GM18502 (cell line): ENCODE measurements around the gene TIAM2.
A peak's percentile ranks its signal among the peaks of the same experiment; 100 is the strongest.

Source experiments
- ATAC-seq: cut with Tn5 transposase; IDR thresholded peaks from one replicate; pipeline ENCODE4 v1.9.1; 2021; ENCODE audit warnings: mild to moderate bottlenecking; ENCODE audit not compliant: unreplicated experiment, poor library complexity

TIAM2 gene

DNA sequence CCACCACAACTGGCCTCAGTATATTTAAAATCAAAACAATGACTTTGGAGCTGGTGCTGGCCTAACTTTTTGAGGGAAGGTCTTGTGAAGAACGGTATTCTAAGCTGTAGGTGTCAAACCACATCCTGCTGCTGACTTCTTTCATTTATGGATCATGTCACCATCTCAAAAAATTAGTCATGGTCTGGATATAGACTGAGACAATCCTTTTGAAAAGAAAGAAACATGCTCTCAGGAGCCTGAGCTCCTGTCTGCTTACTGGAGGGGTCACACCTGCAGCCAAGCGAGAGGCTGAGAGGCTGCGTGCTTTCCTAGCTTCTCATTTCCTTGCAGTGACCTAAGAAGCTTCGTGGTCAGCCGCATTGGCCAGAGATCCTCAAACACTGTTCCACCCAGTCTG lies 55.2 kb downstream of the TIAM2 start:
- ATAC-seq: peak; percentile 96

DNA sequence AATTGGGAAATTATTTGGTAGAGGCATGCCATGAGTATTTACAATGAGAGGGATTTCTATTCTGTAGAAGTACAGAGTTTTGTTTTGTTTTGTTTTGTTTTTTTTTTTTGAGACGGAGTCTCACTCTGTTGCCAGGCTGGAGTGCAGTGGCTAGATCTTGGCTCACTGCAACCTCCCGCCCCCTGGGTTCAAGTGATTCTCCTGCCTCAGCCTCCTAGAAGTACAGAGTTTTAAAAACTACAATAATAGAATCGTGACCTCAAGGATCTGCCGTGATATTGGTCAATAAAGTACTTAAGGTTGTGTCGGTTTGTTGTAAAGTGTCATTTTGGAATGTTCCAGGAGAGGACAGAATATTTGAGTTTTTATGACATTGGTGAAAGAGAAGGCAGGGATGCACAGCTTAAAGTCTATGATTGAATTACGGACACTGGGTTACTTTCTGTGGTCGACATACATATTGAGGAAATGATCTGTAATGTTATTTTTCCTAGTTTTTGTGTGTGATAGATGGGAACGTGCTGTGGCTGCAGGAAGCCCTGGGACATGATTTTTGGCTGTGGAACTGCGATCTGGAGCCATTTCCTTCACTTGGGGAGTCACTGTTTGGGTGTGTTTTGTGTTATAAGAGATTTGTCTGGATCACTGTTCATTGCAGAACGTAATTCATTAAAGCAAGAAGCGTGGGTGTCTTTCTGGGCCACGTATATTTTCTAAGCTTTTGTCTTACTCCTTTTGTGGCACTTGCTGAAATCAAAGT lies 59.6 kb downstream of the TIAM2 start:
- ATAC-seq: no peak

DNA sequence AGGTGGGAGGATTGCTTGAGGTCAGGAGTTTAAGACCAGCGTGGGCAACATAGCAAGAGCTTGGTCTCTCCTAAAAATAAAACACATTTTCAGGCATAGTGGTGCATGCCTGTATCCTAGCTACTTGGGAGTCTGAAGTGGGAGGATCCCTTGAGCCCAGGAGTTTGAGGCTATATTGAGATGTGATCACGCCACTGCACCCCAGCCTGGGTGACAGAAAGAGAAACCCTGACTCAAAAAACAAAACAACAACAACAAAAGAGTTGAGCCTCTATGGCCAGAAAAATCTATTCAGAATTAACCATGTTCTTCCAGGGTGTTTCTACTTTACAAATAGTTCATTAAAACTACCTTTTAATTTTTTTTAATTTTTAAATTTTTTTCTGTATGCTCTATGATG lies 60.6 kb downstream of the TIAM2 start:
- no peak for ATAC-seq

DNA sequence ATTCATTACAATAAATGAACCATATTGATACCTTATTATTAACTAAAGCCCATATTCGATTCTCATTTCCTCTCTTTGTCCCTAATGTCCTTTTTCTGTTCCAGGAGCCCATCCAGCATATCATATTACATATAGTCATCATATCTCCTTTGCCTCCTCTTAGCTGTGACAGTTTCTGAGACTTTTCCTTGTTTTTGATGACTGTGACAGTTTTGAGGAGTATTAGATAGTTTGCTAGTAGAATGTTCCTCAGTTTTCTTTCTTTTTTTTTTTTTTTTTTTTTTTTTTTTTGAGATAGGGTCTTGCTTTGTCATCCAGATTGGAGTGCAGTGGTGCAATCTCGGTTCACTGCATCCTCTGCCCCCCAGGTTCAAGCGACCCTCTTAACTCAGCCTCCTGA lies 61.6 kb downstream of the TIAM2 start:
- ATAC-seq: no peak

DNA sequence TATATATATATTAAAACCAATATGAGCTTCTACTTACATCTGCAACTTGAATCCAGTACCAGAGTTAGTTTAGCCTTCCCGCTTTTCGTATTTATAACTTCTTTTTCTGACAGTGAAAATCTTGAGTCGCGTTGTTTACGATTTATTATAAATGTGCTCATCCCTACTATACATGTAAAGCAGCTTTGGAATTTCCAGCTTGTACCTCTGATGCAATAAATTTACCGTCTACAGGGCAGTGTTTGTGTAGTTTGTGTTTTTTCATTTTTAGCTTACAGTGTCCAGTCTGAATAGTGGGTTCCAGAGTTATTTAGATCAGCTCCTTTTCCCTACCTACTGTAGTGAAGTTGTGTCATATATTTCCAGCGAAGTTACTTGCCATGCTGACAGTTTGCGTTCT lies 66.3 kb downstream of the TIAM2 start:
- no peak for ATAC-seq

DNA sequence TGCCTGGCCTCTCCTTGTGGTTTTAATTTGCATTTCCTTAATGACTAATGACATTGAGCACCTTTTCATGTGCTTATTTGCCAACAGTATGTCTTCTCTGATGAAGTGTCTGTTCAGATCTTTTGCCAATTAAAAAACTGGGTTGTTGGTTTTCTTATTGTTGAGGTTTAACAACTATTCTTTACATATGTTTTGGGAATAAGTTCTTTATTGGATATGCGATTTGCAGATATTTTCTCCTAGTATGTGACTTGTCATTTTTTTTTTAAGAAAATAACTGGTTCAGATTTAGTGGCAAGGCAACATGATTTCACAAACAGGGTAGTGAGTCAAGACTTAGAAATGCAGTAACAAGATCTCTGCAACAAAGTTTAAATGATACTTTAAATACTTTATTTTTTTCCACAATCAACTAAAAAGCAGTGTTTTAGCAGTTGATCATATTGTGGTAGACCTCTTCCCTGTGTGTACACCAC lies 67.8 kb downstream of the TIAM2 start:
- ATAC-seq: no peak

DNA sequence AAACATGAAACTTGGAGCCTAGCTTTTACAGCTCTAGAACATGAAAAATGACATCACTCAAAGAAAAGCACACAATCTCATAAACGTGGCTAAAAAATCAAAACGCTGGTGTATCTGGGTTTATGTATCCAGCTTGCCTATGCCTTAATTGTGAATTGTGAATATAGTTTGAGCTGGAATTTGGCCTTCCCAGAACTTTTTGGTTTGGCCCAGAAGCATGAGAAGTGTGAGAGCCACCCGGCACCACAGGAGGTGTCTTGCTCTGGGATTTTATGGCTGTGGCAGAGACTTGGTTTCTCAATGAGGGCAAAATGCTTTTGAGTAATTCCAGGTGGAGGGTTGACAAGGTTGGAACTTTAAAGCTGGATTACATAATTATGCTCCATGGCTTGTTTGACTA lies 69.2 kb downstream of the TIAM2 start:
- ATAC-seq: no peak

DNA sequence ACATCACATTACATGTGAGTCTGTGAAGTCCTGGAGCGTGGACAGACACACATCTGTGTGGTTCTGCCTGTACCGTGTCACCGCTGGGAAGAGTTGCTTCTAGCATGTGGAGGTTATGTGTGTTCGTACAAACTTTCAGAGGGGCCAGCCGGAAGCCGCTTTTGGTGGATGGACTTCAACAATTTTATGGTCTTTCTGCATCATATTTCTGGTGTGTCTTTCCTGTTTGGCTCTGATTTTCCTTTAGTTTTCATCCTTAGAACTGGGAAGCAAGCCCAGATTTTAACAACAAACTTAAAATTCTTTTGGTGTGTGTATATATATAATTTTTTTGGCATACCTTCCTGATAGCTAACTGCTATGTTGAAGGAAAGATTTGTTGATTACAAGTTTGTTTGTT lies 71.2 kb downstream of the TIAM2 start:
- ATAC-seq: no peak

DNA sequence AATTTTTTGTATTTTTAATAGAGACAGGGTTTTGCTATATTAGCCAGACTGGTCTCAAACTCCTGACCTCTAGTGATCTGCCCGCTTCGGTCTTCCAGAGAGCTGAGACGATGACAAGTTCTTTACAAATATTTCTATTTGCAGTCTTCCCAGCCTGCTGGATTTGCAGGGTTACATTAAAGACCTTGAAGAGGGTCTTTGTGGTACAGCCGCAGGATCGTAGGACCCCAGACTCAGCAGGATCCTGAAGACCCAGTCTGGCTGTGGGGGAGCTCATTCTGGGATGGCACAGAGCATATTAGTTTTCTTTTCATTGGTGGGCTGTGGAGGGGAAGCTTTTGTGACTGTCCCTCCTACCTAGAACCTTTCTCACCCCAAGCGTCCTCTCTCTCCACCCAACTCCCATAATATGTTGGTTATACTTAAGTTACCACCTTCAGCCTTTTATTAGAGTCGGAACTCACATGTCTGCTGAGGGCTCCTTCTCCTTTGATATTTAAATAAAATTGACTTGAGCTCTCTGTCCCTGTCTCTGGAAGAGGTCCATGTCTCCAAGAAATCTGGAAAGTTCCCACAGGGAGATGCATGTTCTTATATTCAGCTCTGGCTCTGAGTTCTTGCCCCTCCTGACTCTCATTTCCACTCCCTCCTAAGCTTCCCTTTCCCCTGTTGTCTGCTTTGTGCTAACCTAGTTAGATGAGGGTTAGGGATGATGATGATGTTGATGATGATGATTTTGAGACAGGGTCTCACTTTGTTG lies 72.0 kb downstream of the TIAM2 start:
- ATAC-seq: no peak

DNA sequence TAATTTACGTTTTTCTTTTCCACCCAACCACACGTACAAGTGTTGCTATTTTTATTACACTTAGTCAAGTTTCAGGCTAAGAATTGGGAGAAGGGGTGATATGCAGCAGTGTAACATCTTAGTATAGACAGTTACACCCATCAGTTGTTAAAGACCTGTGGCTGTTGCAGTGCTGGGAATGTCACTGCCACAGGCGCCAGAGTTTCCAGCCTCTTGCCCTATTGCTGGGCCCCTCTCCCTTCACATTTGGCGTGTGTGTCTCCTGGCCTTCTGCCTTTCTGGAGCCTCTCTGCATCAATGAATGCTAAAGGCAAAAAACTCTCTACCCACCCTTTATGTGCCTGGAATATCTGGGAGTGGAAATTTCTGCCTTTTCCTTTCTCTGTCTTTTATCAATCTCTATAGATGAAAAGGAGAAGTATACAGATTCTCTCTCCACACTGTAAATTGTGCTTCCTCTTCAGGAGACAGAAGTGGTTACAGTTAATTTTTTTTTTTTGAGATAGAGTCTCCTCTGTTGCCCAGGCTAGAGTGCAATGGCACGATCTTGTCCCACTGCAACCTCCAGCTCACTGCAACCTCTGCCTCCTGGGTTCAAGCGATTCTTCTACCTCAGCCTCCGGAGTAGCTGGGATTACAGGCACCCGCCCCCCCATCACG lies 73.0 kb downstream of the TIAM2 start:
- ATAC-seq: no peak

DNA sequence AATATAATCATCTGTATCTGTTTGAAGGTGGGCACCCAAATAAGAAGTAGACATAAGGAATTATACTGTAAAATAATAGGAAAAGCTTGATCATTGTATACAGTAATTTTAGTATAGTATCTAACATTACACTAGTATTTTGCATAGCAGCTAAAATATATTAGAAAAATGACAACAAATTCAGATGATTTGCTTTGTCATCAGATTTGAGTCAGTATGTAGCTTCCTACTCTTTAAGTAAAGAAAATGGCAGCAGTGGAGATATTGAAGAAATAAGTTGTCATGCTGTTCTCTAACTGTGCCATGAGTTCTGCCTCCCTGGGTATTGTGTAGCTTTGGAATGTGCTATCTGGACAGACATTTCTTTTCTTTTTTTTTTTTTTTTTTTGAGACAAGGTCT lies 74.4 kb downstream of the TIAM2 start:
- no peak for ATAC-seq

DNA sequence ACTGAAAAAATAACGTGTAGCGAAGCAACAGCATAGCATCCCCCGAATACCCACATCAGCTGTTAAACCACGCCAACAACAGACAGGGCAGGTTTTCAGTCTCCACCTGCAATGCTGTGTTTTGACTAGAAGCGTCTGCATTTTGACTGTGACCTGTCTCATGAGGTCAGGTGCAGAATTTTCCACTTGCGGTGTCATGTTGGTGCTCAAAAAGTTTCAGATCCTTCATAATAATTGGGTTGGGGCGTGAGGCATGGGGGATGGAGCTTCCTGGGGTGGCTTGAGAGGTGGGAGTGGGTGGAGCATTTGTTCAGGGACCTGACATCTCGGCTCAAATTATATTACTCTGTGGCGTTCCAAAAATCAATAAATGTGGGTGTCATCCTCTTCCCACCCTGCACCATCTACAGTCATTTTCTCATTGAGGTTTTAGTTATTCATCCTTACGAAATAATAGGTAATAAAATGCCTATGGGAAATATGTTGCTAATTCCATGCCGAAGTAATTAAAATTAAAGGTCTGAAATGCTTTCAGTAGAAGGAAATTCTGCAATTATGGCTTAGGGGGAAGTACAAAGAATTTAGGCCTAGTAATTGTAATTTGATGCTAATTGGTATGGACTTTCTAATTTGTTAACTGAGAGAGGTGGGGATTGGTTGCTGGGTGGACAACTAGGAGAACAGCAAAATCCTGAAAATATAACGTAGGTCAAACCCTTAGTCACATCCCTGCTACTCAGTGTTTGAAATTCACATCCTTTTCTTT lies 81.0 kb downstream of the TIAM2 start:
- no peak for ATAC-seq

DNA sequence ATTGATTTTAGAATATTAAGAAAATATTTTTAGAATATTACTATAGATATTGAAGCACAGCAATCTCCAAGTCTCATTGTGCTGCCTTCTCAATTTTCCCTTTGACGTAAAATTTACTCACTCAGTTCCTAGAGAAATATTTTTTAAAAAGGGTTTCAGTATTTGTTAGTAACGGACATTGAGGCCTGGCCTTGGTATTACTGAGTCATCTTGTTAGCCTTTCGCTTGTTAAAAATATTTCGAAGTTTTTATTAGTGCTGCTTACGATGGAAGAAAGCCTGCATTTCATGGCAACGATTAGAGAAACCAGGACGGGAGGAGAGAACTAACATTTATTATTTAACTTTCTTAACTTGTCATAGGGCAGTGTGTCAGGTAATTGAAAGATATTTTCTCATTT lies 82.2 kb downstream of the TIAM2 start:
- no peak for ATAC-seq

DNA sequence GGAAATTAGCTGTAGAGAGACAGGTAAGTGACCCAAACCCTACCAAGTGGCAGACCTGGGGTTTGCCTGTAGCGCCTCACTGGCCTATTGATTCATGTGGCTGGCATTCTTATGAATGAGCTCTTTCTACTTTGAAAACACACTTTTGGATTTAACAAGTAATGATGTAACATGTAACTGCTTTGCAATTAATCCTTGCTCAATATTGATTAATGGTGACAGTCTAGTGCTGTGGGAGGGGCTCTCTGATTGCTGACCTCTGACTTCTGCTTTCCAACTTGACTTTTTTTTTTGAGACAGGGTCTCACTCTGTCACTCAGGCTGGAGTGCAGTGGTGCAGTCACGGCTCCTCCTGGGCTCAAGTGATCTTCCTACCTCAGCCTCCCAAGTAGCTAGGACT lies 82.7 kb downstream of the TIAM2 start:
- ATAC-seq: no peak

DNA sequence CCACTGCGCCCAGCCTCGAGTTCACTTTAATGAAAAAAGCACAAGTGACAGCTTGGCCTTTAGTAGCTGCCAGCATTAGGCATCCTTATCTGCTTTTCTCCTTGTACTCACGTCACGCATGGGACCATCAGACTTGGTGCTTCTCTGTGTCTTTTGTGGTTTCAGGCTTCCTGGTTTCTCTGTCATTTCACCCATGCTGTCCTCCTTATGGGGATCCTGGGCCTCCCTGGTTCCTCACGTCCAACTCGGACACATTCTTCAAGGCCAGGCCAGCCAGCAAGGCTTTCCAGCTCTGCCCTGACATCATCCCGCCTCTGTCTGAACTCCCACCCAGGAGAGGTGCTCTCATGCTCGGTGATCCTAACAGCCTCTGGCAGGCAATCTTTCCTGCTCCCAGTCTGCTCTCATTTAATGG lies 83.2 kb downstream of the TIAM2 start:
- no peak for ATAC-seq

DNA sequence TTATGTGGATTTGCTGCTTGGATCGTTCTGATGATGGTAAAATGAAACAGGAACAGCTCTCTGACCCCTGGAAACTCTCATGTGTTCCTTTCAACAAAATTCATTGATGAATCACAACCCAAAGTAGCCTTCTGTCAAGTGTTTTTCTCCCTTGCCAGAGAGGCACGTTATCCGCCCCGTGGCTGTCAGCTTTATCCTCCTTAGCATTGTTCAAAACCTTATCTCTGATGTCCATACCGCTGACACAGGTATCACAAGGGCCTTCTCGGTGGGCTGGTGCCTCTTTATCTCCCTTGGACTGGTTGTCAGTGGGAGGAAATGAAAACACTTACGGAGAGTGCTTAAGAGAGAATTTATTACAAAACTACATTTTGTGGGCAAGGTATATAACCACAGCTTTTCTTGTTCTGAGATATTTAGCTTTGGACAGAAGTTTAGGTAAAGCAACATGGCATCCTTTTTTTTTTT lies 84.9 kb downstream of the TIAM2 start:
- peak; percentile 76 for ATAC-seq

DNA sequence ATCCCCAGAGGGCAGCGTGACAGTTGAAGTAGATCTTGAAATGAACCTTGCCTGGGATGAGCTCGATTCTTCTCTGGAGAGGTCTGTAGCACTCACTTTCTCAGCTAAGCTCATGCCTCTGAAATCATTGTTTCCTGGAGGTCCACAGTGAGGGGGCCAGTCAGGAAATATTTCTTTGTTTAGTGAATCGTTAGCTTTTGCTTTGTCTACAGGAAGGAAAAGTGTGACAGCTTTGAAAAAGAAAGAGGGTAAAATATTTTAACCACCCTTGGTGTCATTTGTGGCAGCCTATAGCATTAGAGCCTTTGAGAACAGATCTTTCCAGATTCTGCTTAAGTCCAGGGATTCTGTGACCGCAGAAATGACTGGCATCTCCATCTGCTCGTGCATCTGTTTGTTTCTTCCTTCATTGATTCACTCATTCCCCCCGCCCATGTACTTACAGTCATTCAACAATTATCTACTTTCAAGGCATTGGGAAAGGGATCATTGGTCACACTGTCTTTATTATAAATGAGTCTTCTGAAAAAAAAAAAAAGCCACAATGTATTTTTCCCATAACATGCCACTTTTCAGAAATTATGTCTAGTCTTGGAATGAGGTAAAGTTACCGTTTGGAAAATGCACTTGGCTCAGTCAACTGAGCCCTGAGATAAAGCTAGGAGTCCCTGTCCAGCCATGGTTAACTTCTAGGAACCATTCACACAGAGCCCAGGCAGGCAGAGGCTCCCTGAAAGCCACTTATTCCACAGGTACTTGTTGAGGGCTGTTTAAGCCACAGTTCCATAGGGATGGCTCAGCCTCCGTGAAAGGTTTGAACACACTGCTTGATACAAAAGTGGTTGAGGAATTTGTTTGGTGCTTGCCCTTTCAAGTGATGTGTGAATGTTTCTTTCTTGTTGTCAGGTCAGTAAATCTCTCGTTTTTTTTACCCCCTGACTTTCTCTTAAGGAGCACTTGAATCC lies 86.0 kb downstream of the TIAM2 start:
- ATAC-seq: no peak

DNA sequence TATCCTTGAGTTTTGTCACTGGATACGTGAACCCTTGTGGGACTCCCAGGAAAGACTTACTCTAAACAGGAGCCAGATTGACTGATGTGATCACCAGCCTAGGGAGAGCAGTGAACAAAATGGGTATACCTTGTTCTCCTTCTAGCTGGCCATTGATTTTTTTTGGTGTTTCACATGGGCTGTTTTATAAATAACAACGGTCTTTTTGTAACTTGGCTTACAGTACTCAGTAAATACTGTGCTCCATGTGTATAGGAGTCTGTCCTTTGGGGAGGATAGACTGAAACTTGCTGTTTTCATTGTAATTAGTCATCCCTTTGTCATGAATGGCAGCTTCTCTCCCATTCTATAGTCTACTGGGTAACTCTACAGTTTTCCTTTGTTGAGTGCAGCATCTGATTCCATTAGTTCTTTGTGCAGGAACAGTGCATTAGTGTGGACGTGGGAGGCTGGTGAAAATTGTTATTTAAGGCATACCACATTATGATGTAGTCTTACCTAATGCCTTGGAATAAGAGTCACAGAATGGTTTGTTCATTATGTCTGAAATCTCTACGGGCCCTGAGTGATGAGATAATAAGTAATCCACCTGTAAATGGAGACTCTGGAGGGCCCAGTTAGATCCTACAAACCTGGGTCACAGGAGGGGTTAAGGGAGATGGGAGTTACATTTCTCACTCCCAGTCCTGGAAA lies 89.5 kb downstream of the TIAM2 start:
- no peak for ATAC-seq
